ENCODE measurements around the gene SRBD1.

GRCh38 chr2:45435316-45435715 lies 175.8 kb downstream of the SRBD1 start:
- TF ChIP-seq, protein P1, sequence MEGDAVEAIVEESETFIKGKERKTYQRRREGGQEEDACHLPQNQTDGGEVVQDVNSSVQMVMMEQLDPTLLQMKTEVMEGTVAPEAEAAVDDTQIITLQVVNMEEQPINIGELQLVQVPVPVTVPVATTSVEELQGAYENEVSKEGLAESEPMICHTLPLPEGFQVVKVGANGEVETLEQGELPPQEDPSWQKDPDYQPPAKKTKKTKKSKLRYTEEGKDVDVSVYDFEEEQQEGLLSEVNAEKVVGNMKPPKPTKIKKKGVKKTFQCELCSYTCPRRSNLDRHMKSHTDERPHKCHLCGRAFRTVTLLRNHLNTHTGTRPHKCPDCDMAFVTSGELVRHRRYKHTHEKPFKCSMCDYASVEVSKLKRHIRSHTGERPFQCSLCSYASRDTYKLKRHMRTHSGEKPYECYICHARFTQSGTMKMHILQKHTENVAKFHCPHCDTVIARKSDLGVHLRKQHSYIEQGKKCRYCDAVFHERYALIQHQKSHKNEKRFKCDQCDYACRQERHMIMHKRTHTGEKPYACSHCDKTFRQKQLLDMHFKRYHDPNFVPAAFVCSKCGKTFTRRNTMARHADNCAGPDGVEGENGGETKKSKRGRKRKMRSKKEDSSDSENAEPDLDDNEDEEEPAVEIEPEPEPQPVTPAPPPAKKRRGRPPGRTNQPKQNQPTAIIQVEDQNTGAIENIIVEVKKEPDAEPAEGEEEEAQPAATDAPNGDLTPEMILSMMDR (conservative IDR thresholded peaks at IDR 0.05; ENCODE audit: low read depth in 2 of 2): no peak
- no peak for TF ChIP-seq EZH2 (IDR thresholded peaks at IDR 0.05; ENCODE audit: low read depth, unreplicated experiment)
- no peak for TF ChIP-seq JUNB (IDR thresholded peaks at IDR 0.05; ENCODE audit: unreplicated experiment)
- no peak for TF ChIP-seq POLR2AphosphoS5 (IDR thresholded peaks at IDR 0.05; ENCODE audit: low read depth)
- TF ChIP-seq EZH2phosphoT487 (IDR thresholded peaks at IDR 0.05; ENCODE audit: unreplicated experiment): no peak
- TF ChIP-seq, protein P2, sequence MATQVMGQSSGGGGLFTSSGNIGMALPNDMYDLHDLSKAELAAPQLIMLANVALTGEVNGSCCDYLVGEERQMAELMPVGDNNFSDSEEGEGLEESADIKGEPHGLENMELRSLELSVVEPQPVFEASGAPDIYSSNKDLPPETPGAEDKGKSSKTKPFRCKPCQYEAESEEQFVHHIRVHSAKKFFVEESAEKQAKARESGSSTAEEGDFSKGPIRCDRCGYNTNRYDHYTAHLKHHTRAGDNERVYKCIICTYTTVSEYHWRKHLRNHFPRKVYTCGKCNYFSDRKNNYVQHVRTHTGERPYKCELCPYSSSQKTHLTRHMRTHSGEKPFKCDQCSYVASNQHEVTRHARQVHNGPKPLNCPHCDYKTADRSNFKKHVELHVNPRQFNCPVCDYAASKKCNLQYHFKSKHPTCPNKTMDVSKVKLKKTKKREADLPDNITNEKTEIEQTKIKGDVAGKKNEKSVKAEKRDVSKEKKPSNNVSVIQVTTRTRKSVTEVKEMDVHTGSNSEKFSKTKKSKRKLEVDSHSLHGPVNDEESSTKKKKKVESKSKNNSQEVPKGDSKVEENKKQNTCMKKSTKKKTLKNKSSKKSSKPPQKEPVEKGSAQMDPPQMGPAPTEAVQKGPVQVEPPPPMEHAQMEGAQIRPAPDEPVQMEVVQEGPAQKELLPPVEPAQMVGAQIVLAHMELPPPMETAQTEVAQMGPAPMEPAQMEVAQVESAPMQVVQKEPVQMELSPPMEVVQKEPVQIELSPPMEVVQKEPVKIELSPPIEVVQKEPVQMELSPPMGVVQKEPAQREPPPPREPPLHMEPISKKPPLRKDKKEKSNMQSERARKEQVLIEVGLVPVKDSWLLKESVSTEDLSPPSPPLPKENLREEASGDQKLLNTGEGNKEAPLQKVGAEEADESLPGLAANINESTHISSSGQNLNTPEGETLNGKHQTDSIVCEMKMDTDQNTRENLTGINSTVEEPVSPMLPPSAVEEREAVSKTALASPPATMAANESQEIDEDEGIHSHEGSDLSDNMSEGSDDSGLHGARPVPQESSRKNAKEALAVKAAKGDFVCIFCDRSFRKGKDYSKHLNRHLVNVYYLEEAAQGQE (IDR thresholded peaks at IDR 0.05; ENCODE audit: unreplicated experiment): no peak
- TF ChIP-seq ZNF331 (CRISPR knock-in tag; IDR thresholded peaks at IDR 0.05; ENCODE audit: low read depth): no peak
